G401 (cell line): ENCODE data around the gene FAT1. TPM values are rescaled to one million over a fixed set of nuclear protein-coding genes. Genes with fewer than 3 reads are reported as not detected.

Experiments used
- DNase-seq: peaks from one replicate; pipeline ENCODE4 v3.0.0-alpha.2; 2015; ENCODE audit warnings: low spot score
- in situ Hi-C: cut with HindIII; loops from 2 replicates; pipeline ENCODE4 v1.10.0; 2016; ENCODE audit warnings: low sequenced_read_pairs, mixed read lengths
- total RNA-seq: library from RNA; depleted of rRNA; stranded (reverse); fragments of >200 nt; shearing (Covaris generic); gene quantifications from 2 replicates; pipeline ENCODE4 v1.2.3, GENCODE V29; 2014

FAT1 gene
- total RNA-seq, 1 experiment from 2014 or later = 49.5 TPM

- peak; percentile 63 for DNase-seq
- in situ Hi-C loops = no loop called here
These were observed 2.9 kb upstream of the FAT1 start for GRCh38 chr4:186726426-186727168.

- DNase-seq = peak; percentile 82
- in situ Hi-C loops = no loop called here
These were observed 2.1 kb upstream of the FAT1 start for GRCh38 chr4:186725469-186726425.

DNA sequence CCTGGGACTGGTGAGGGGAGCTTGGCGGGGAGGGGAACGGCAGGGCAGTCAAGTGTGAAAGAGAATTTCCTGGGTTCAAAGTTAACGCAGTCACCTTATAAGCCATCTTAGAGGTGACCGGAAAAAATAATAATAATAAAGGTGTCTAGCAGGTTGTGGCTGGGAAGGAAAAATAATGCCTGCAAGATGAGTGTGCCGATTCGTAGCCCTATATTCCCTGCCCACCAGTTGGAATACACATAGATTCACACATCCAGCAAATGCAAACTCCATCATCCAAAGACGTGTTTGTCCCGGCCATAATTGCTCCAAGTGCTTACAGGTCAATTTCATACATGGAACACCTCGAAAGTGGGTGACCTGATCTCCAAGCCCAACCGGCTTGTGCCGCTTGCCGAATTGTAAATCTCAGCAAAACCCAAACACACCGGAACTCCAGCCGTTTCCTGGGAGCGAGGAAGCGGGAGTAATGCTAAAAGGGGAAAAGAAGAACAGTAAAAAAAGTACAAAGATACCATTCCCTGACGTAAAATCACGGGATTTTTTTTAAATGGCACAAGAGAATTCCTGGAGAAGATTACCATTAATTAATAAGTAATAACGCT, 1.3 kb upstream of the FAT1 start:
- DNase-seq = peak; percentile 50
- in situ Hi-C loops = no loop called here

- DNase-seq = peak; percentile 40
- in situ Hi-C loops = no loop called here
These were observed 605 bp upstream of the FAT1 start for GRCh38 chr4:186724058-186724863.

DNA sequence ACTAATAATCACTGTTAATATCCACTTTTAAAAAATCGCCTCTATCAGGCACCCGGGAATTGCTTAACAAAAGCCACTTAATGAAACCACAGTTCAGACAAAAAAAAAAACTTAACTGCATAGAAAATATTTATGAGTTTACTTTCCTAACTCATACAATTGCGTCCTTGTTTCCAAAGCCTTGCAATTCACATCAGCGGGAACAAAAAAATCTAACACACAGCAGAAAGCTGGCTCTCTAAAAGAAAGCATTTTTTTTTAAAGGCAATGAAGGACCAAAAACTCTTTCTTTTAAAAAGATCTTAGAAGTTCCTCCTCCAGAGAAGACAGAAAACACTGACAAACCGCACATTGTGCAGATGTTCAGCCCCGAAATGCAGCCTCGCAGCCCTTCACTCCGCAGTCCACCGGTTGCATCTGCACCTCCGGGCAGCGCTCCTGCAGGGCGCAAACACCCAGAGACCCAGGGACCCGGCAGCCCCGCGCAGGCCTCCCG, 812 bp downstream of the FAT1 start:
- in situ Hi-C loops = no loop called here
- peak; percentile 38 for DNase-seq

GRCh38 chr4:186719925-186720694, 3.5 kb downstream of the FAT1 start:
- DNase-seq = peak; percentile 28

GRCh38 chr4:186717556-186717955, 6.1 kb downstream of the FAT1 start:
- no peak for DNase-seq
- in situ Hi-C loops = no loop called here

More at GRCh38 chr4:186719925-186720694, 3.5 kb downstream of the FAT1 start:
- in situ Hi-C loops = no loop called here

DNA sequence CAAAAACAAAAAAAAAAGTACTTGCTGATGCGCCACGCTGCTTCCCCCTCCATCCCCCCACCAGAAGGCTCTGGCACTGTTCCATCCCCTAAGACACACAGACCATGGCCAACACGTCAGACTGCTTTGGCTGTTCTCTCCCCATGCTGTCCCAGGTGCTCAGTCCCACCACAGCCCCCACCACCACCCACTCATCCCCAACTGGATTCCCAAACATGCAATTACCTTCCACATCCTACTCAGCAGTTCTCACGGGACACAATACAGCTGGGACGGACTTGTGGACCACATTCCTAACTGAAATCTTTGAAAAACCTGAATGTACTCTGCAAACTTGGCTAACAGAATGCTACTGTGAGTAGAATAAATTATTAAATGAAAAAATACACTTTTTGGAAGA, 8.6 kb downstream of the FAT1 start:
- DNase-seq = no peak
- in situ Hi-C loops = no loop called here

- no peak for DNase-seq
- in situ Hi-C loops = loop anchor here (5.0 kb wide), 1 partner anchor 47 kb away; no protein-coding TSS in a partner anchor
These were observed 9.5 kb downstream of the FAT1 start for GRCh38 chr4:186714006-186714675.

DNA sequence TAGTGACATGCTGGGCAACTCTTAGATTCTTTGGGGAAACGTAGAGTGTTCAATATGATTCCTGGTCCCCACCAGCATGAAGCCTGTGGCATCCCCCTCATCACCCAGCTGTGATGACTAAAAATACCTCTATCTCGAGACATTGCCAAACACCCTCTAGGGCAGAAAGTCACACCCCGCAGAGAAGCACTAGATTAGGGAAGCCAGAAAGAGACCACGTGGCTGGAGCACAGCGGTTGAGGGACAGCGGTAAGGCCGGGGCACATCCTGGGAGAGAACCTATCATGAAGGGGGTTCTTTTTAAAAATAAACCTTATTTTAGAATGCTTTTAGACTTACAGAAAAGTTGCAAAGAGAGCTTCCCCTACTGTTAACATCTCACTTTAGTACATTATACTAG, 11.0 kb downstream of the FAT1 start:
- no peak for DNase-seq
- in situ Hi-C loops = loop anchor here (5.0 kb wide), 1 partner anchor 45 kb away; no protein-coding TSS in a partner anchor

DNA sequence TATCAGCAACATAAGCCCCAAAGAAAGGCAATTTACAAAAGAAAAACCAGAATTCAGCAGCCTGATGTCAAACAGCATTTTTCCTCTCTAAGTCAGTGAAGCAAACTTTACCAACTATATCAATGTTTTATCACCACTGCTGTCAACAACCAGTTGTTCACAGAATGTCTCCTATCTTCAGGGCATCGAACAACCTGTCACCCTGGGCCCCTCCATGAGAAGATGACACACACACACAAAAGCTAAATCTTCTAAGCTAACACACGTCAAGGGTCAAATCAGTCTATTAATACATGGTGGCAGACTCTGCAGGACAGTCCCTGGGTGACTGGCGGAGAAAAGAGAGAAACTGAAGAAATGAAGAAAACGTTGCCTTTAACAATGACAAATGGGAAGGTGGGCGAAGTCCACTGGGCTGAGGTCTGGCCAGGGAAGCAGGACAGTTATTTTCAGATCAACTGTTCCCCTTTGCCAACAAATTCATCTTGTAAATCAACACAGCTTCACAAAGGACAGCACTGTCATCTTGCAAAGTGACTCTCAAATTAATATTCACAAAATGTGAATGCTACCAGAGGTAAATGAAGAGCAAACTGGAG, 13.0 kb downstream of the FAT1 start:
- no peak for DNase-seq
- in situ Hi-C loops = loop anchor here (5.0 kb wide), 1 partner anchor 43 kb away; no protein-coding TSS in a partner anchor

- DNase-seq = no peak
- in situ Hi-C loops = no loop called here
These were observed 14.1 kb downstream of the FAT1 start for GRCh38 chr4:186709517-186709916.

- in situ Hi-C loops = no loop called here
- DNase-seq = no peak
These were observed 15.1 kb downstream of the FAT1 start for GRCh38 chr4:186708554-186708953.

GRCh38 chr4:186707996-186708395, 15.7 kb downstream of the FAT1 start:
- no peak for DNase-seq
- in situ Hi-C loops = no loop called here

GRCh38 chr4:186707574-186707973, 16.1 kb downstream of the FAT1 start:
- DNase-seq = no peak
- in situ Hi-C loops = no loop called here

DNA sequence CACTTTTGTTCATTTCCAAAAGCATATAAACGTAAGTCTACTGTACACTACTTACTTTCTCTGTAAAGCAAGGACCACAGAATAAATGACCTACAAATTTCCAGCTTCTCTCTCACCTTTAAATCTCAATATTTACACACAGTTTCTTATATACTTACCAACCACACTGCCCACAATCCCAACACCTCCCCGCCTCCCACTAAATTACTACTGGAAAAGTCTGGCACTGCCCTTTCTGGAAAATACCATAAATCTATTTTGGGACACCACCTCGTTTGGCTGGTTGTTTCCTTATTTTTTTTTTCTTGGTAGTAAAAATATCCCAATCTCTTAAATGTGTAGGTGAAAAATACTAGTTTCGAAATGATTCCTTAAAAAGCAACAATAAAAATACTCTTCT, 19.6 kb downstream of the FAT1 start:
- in situ Hi-C loops = no loop called here
- DNase-seq = no peak

DNA sequence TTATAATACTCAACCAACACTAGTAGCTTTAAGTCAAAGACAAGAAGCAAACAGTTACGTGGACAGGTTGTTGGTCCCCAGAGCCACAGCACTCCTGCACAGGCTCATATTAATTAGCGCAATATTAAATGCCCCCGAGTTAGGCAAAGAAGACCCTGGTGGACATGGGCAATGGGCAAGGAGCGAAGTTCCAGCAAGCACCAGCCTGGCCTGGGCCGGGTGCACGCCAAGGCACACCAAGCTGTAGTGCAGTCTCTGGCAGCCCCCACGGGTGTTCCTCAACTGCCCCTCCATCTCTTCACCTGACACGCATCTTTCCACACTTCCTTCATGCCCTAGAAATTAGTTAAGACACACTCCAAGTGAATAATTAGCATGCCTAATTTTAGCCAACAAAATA, 20.1 kb downstream of the FAT1 start:
- in situ Hi-C loops = no loop called here
- no peak for DNase-seq
